ENCODE measurements around the gene RBMS3. TPM values are rescaled to one million over a fixed set of nuclear protein-coding genes. Genes with fewer than 3 reads are reported as not detected.
"Not testable (repeated sequence)": the region's sequence is repeated elsewhere in the genome, so short reads cannot be mapped to it uniquely, and the experiment has no call there.

Gene RBMS3
- total RNA-seq, 1 donor from 2014 or later: 3.8 TPM

DNA sequence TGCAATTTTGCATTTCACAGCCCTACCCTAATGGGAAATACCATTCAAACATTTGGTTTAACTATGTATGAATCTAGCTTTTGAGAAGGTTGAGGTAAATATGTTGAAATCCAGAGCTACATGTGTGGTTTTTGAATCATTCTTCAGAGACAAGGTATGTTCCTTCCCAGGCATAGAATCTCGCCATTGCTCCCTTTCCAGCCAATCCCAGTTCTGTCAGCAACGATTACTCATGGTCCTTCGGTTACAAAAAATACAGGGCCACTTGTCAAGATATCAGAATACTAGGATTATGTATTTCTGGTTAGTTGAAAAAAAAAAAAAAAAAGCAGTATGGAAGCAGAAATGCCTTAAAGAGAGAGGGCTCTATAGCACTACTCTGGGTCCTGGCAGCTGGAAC lies 182.4 kb downstream of the RBMS3 start:
- DNase-seq (ENCODE audit: low spot score, unreplicated experiment): no peak
- TF ChIP-seq, protein P1, sequence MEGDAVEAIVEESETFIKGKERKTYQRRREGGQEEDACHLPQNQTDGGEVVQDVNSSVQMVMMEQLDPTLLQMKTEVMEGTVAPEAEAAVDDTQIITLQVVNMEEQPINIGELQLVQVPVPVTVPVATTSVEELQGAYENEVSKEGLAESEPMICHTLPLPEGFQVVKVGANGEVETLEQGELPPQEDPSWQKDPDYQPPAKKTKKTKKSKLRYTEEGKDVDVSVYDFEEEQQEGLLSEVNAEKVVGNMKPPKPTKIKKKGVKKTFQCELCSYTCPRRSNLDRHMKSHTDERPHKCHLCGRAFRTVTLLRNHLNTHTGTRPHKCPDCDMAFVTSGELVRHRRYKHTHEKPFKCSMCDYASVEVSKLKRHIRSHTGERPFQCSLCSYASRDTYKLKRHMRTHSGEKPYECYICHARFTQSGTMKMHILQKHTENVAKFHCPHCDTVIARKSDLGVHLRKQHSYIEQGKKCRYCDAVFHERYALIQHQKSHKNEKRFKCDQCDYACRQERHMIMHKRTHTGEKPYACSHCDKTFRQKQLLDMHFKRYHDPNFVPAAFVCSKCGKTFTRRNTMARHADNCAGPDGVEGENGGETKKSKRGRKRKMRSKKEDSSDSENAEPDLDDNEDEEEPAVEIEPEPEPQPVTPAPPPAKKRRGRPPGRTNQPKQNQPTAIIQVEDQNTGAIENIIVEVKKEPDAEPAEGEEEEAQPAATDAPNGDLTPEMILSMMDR (IDR thresholded peaks at IDR 0.05; ENCODE audit: unreplicated experiment): no peak
- H3K9me3 Mint-ChIP-seq (ENCODE audit: low read depth): no peaks in the 10 kb centered on the region
- H3K4me3 Mint-ChIP-seq (ENCODE audit: low read depth): no peak overlapping the region
- no peak overlapping the region for H3K27ac Mint-ChIP-seq
- H3K27me3 Mint-ChIP-seq: no peaks in the 10 kb centered on the region
- H3K4me1 Mint-ChIP-seq (ENCODE audit: low read depth): peaks cover 7% of the 10 kb centered on the region
- no peaks in the 10 kb centered on the region for H3K36me3 Mint-ChIP-seq (ENCODE audit: insufficient read depth)

DNA sequence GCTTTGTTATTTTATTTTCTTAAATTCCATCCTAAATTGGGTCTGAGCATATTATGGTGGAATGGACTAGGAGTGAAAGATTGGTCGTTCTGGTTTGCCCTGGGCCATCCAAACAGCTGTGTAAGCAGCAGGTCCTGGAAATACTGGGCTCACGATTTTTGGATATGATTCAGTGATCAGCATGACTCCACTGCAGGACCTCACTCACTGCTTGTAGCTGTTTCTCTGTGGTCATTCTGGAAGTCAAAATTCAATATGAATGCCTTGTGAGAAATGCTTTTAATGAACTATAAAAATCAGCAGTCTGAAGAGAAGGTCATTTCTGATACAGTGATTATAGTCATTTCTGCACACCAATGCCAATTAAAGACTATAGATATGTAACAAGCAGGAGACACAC lies 185.0 kb downstream of the RBMS3 start:
- peaks cover 7% of the 10 kb centered on the region for H3K4me1 Mint-ChIP-seq (ENCODE audit: low read depth)
- no peaks in the 10 kb centered on the region for H3K36me3 Mint-ChIP-seq (ENCODE audit: insufficient read depth)
- no peaks in the 10 kb centered on the region for H3K9me3 Mint-ChIP-seq (ENCODE audit: low read depth)
- no peak overlapping the region for H3K4me3 Mint-ChIP-seq (ENCODE audit: low read depth)
- no peak overlapping the region for H3K27ac Mint-ChIP-seq
- no peaks in the 10 kb centered on the region for H3K27me3 Mint-ChIP-seq
- TF ChIP-seq, protein P1 (IDR thresholded peaks at IDR 0.05; ENCODE audit: unreplicated experiment): no peak
- no peak for DNase-seq (ENCODE audit: low spot score, unreplicated experiment)

DNA sequence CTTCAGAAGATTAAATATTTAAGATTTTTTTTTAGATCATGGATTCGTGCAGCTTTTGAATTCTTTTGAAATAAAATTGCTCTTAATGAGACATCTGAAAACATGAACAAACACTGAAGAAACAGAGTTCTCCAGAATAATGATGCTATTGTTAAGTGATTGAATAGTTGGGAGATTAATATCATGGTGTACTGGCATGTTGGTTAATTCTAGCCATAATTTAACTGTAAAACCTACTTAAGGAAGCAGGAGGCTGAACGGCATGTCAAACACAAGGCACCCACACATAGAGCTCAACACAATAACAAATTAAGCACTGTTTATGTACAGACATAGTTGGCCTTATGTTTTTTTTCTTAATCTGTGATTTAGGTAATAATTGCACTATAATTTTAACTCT lies 185.6 kb downstream of the RBMS3 start:
- H3K4me1 Mint-ChIP-seq (ENCODE audit: low read depth): peaks cover 7% of the 10 kb centered on the region
- H3K9me3 Mint-ChIP-seq (ENCODE audit: low read depth): no peaks in the 10 kb centered on the region
- H3K27ac Mint-ChIP-seq: no peak overlapping the region
- DNase-seq (ENCODE audit: low spot score, unreplicated experiment): no peak
- TF ChIP-seq, protein P1 (IDR thresholded peaks at IDR 0.05; ENCODE audit: unreplicated experiment): no peak
- no peaks in the 10 kb centered on the region for H3K27me3 Mint-ChIP-seq
- H3K36me3 Mint-ChIP-seq (ENCODE audit: insufficient read depth): no peaks in the 10 kb centered on the region
- H3K4me3 Mint-ChIP-seq (ENCODE audit: low read depth): no peak overlapping the region

DNA sequence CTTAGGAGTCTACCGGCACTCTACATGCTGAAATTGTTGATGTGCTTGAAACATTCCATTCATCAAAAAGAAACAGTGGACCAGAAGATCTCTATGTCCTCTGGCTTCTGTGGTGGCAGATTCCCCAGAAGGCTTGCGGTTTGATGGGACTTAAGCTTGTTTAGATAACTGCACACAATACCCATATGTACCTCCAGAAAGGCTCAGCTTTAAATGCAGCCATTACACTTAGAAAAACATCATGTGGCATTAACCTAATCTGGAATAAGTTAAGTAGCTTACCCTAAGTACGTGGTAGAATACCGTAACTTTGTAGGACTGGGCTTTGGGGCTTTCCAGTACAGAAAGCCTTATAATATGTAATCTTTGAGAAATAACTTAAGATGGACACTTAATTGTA lies 187.3 kb downstream of the RBMS3 start:
- Mint-ChIP-seq H3K4me1 (ENCODE audit: low read depth) (peaks cover 7% of the 10 kb centered on the region), H3K27me3 (no peaks in the 10 kb centered on the region), H3K36me3 (ENCODE audit: insufficient read depth) (no peaks in the 10 kb centered on the region), H3K27ac (no peak overlapping the region), H3K4me3 (ENCODE audit: low read depth) (no peak overlapping the region), H3K9me3 (ENCODE audit: low read depth) (no peaks in the 10 kb centered on the region)
- no peak for DNase-seq (ENCODE audit: low spot score, unreplicated experiment)
- TF ChIP-seq, protein P1 (IDR thresholded peaks at IDR 0.05; ENCODE audit: unreplicated experiment): no peak

DNA sequence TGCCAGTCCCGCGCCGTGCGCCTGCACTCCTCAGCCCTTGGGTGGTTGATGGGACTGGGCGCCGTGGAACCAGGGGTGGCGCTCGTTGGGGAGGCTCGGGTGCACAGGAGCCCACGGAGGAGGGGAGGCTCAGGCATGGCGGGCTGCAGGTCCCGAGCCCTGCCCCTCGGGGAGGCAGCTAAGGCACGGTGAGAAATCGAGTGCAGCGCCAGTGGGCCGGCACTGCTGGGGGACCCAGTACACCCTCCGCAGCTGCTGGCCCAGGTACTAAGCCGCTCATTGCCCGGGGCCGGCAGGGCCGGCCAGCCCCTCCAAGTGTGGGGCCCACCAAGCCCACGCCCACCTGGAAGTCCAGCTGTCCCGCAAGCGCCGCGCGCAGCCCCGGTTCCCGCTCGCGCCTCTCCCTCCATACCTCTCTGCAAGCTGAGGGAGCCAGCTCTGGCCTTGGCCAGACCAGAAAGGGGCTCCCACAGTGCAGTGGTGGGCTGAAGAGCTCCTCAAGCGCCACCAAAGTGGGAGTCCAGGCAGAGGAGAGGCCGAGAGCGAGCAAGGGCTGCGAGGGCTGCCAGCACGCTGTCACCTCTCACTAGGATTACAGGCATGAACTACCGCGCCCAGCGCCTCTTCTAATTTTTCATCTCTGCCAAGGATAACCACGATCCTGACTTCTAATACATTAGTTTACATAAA lies 192.8 kb downstream of the RBMS3 start:
- not testable (repeated sequence) for H3K4me1 Mint-ChIP-seq (ENCODE audit: low read depth); H3K36me3 Mint-ChIP-seq (ENCODE audit: insufficient read depth); H3K9me3 Mint-ChIP-seq (ENCODE audit: low read depth); DNase-seq (ENCODE audit: low spot score, unreplicated experiment); H3K4me3 Mint-ChIP-seq (ENCODE audit: low read depth); H3K27me3 Mint-ChIP-seq; H3K27ac Mint-ChIP-seq

DNA sequence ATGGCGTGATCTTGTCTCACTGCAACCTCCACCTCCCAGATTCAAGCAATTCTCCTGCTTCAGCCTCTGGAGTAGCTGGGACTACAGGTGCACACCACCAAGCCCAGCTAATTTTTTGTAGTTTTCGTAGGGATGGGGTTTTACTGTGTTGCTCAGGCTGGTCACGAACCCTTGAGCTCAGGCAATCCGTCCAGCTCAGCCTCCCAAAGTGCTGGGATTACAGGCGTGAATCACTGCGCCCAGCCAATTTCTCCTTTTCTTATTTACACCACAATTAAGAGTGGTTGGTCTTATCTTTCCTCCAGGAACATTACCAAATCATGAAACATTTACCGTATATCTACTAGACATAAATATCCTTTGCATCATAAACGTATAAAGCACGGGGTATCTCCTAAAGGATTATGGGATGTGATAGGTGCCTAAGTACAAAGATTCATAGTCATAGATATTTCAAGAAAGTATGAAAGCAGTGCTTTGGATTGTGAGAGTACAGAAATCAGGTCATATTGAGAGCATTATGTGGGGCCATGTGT lies 194.5 kb downstream of the RBMS3 start:
- TF ChIP-seq, protein P1 (IDR thresholded peaks at IDR 0.05; ENCODE audit: unreplicated experiment): no peak
- Mint-ChIP-seq H3K27ac (no peak overlapping the region), H3K36me3 (ENCODE audit: insufficient read depth) (no peaks in the 10 kb centered on the region), H3K9me3 (ENCODE audit: low read depth) (no peaks in the 10 kb centered on the region), H3K4me3 (ENCODE audit: low read depth) (no peak overlapping the region), H3K4me1 (ENCODE audit: low read depth) (peaks cover 8% of the 10 kb centered on the region), H3K27me3 (no peaks in the 10 kb centered on the region)
- DNase-seq (ENCODE audit: low spot score, unreplicated experiment): no peak
